SIG-M5 treated with dmso at 0.1 percent for 504 hours (cell line): ENCODE measurements around the gene AHNAK.
"Not testable (repeated sequence)": the region's sequence is repeated elsewhere in the genome, so short reads cannot be mapped to it uniquely, and the experiment has no call there.

Source experiments
- DNase-seq: peaks from one replicate; lab custom pipeline; 2025; ENCODE audit not compliant: unreplicated experiment; lab: John Stamatoyannopoulos, UW

Gene AHNAK

DNA sequence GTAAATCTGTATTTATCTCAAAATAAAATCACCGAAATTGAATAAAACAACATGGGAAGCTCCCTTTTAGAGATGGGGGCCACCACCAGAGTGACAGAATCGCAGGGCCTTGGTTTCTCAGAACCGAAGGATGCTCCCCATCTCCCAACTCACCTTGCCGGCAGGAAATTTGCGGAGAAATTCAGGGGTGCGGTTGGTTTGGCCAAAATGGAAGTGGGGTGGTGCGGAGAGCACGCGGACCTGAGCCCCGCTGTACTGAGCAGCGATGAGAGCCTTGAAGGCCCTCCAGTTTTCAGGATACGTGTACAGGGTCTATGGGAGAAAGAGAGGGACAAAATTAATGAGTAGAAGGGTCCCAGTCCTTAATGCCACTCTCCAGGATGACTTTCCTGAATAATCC, 25.8 kb upstream of the AHNAK start:
- DNase-seq = no peak

DNA sequence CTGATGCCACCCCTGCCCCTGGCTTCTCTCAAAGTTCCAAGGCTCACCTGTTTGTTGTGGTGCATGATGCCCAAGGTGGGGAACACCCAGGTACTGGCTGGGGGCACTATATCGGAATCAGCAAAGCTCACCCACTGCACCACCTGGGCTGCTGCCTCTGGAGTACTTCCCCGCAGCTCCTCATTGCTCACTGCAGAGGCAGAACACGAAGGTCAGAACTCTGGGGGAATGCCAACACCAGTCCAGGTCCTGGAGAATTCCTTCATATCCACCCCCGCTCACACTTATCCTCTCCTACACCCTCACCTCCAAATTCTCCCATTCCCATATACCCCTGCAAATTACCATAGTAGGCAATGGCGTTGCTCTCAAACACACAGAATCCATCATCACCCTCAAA, 24.9 kb upstream of the AHNAK start:
- DNase-seq = not testable (repeated sequence)

DNA sequence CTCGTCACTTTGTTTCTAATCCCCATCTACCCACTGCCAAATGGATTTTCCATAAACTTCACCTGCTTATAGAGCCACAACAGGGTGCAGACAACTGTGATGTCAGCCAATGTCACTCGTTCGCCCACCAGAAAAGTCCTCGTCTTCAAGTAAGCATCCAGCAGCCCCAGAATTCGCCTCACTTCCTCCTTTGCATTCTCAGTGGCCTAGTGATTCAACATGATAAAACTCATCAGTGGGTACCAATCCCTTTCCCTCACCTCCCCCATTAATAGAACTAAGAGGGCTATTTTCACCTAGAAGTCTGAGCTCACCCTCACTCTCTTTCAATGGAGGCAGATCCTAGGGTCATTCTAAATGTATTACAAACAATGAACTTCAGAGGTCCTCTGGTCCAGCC, 24.3 kb upstream of the AHNAK start:
- not testable (repeated sequence) for DNase-seq

DNA sequence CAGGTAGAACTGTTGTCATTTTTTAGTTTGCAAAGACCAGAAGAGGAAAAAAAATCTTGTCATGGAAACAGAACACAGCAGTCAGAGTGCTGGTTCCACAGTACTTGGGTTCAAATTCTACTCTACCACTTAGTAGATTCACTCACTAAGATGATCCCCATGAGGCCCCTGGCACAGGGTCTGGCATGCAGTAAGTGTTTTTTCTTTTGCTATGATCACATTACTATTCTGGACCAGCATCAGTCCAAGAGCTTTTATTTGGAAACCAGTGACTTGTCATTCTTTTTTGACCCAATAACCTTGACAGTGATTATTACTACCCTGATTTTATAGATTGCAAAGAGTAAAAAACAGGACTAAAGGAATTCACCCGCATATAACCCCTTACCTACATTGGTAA, 23.0 kb upstream of the AHNAK start:
- no peak for DNase-seq

DNA sequence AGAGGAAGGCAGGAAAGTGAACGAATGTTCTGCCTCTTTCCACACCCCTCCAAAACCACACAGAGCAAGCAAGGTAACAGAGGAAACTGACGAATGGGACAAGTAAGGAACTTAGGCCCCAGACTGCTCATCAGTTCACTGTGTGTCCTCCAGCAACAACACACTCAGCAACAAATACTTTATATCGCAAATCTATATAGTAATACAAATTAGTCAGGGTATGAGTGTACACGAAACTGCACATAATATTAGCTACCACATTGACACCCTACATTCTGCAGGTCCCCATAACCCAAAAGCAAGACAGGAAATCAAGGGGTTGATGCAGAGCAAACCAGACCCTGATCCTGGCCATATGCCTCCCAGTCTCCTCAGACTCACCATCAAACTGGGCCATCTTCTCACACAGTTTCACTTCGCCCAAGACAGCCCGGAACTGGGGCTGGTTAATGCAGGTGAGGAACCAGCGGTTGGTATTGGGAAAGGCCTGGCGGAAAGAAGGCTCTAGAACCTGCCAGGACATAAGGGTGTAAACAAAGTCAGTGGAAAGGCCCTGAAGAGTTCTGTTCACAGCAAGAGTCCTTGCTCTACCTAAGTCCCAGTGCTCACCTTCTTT, 20.5 kb upstream of the AHNAK start:
- DNase-seq = peak; percentile 34

DNA sequence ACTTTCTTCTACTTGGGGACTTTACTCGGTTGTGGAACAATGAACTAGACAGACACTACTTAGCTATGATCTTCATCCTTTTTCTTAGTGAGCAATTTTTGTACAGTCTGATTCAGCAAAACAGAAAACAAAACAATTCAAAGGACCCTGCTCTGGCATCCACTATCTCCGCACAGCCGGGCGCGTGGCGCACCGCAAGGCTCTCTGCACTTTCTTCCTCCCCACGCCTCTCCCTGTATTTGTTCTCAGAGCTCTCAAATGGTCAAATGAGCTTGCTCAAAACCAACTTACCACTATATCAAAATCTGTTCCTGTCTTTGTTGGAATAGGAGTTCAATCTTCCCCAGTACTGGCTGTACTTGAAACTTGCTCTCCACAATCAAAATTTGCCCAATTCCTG, 19.6 kb upstream of the AHNAK start:
- no peak for DNase-seq

DNA sequence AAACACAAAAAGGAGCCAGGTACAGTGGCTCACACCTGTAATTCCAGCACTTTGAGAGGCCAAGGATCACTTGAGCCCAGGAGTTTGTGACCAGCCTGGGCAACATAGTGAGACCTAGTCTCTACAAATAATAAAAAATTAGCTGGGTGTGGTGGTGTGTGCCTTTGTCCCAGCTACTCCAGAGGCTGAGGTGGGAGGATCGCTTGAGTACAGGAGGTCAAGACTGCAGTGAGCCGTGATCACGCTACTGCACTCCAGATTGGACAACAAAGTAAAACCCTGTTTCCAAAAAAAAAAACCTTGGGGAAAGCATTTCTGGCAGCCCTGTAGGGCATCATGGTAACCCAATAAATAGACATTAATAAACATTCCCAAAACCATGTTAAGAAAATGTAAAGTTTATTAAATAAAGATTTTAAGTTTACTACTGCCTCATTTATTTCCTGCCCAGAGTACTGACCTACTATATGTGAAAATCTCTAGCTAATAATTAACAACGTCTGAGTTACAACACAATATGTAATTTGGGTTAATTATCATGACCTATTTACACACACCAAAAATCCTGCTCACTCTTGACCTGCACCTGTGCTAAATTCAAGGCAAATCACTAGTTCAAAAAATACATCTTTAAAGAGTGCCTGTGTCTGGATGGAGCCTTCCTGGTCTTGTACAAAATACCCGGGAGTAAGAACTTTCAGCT, 18.6 kb upstream of the AHNAK start:
- DNase-seq = no peak

DNA sequence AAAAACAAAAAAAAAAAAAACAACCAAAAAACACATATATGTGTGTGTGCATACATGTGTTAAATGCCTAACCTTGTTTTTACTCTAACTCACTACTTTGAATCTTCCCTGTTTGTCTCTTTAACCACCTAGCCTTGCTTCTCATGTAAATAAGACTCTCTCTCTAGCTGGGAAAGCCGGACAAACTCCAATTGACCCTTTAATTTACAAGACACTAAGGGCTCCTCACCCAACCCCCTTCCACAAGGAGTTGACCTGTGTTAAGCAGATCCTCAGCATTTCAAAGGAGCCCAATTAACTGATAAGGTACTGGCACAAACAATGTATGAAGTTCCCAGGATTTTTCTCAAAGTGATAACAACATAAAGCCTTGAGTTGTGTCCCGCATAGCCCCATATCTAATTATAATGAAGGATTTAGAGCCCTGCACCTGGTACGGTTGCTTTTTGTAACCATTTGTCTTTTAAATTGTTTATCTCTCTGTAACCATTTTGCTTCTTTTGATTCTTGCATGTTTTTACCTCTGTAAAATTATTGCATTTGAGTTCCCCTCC, 15.1 kb upstream of the AHNAK start:
- DNase-seq = not testable (repeated sequence)

DNA sequence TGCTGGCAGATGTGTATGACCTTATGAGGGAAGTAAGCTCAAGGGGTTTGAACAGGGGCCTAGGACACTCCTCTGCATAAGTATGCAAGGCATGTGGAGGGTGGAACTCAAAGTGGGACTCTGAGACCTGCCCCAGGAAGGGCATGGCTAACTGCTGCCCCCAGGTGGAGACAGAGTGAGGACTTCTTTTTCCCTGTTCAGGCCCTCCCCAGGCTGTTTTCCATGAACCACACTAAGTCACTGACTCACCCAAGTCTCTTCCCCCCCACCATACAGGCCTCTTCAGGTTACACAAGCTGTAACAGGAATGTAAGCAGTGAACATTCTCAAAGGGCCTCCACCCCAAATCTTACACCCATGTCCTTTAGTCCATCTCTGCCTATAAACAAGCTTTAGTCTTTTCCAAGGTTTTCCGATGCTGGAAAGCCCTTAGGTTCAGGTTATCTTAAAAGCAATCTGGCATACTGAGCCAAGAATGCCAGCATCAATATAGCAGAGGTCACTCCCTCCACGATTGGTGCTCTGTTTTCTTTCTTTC, 14.0 kb upstream of the AHNAK start:
- DNase-seq = peak; percentile 89

DNA sequence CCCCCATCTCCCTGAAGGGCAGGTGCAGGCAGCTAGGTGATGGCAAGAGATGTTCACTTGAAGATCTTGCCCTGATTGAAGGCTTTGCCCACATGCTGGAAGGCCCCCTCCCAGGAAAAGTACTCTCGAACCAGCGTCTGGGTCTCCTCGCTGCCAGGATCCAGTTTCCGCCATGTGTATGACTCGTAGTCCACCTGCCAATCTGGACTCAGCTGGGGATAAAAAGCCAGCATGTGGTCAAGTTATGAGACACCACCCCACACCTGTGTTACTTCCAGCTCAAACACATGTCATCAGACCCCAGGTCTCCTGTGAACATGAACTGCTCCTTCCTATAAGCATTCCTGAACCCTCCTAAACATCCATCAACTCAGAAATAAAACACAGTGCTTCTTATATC, 13.0 kb upstream of the AHNAK start:
- not testable (repeated sequence) for DNase-seq

DNA sequence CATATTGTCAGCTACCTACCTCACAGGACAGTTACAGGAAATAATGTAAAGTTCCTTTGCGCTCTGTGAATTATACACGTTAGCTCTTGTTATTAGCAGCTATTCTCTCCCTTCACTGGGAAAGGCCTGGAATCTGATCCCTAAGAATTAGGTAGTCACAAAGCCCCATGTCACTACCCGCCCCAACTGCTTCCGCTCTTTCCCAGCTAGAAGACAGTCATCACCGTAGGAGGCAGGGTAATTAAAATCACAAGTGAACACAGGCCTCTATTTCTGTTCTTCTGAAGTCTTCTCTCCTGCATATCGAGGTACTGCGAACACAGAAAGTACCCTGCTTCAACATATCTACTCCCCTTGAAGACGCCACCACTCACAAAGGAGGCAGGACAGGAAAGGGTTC, 12.6 kb upstream of the AHNAK start:
- DNase-seq = no peak

DNA sequence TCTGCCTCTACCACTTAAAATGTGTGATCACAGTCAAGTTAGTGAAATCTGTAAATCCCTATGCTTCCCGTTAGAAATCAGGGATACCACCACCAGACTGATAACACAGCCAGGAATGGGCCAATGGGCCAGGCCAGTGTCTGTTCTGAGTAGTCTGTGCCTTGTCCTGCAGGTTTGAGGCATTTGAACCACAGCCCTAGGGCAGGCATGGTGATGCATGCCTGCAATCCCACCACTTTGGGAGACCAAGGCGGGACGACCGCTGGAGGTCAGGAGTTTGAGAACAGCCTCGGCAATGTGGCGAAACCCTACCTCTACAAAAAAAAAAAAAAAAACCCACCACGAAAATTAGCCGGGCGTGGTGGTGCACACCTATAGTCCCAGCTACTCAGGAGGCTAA, 12.1 kb upstream of the AHNAK start:
- no peak for DNase-seq

DNA sequence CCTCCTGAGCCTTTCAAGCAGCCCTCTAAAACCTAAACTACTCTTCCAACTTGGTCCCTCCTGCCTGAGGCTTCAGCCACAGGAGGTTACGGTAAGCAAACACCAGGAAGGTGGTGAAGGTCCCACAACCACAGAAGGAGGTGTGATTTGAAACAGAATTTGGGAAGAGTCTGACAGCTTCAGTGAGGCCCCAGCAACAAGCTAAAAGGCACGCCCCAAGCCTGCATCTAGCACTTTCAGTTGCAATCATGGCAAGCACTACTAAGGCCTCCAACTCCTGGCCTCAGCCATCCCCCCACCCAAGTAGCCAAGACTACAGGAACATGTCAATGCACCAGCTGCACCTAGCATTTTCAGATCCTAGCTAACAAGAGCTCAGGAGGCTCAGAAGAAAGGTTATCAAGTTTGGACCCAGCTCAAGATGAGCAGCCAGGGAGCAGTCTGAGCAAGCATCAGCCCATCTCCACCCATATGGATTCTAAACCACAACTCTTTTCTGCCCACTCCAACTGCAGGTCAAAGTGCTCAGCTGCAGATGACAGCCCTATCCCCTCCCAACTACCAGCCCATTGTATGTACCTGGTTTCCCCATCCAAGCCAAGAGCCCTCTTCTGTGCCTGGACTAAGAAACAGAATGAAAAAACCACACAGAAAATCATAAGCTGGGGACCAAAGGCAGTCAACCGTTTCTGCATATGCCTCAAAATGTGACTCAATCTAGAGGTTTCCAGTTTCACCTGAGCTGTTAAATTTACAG, 10.4 kb upstream of the AHNAK start:
- peak; percentile 35 for DNase-seq

DNA sequence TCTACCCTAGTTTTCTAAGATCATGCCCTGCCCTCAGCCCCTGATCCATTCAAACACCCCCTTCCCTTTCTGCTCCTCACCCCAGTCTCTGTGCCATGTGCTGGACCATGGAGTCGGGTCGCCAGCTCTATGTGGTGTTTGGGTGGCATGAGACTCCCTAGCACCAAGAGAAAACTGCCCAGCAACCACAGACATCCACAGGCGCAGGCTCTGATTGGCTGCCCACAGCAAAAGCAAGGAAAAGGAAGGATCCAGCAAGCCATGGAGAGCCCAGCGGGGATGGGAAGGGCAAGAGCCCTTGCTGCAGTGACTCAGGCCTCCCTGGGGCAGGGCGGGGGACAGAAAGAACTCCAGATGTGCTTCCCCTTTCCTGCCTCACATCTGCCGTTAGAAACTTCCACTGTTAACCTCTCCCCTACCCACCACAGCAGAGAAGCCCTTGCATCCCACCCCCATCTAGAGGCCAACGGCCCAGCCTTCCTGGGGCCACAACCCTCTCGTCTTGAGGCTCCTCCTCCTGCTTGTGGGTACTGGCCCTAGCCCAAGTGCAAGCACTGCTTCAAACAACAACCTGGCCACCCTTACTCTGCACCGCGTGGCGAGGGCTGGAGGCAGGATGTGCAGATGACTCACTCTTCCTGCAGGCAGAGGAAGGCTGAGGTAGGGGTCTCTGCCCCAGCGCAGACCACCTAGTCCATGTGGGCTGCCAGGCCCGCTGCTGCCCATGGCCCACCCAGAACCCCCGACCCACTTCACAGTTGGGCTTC, 9.7 kb upstream of the AHNAK start:
- DNase-seq = peak; percentile 94

DNA sequence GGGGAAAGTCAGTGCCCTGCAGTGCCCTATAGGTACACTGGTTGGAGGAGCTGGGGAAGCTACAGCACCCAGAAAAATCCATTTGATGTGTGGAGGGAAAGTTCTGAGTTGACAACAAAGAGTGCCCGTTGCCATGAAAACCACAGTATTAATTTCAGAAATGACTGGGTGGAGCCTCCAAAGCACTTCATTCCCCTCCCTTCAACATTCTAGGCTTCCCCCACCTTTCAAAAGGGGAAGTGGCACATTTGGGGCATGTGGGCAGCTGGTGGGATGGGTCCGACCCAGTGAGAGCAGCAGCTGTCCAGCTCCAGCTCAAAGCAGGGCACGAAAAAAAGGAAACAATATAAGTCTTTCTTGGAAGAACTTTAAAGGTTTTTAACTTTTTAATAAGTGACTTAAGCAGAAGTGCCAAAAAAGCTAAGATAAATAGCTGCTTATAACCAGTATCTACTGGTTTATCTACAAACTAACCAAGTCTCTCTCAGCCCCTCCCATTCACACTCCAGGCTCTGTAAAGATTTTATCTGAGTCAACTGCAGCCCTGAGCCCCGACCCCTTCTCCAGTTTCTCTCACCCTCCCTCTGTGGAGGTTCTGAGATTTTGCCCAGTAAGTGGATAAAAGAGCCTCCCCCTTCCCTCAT, 9.0 kb upstream of the AHNAK start:
- peak; percentile 81 for DNase-seq

DNA sequence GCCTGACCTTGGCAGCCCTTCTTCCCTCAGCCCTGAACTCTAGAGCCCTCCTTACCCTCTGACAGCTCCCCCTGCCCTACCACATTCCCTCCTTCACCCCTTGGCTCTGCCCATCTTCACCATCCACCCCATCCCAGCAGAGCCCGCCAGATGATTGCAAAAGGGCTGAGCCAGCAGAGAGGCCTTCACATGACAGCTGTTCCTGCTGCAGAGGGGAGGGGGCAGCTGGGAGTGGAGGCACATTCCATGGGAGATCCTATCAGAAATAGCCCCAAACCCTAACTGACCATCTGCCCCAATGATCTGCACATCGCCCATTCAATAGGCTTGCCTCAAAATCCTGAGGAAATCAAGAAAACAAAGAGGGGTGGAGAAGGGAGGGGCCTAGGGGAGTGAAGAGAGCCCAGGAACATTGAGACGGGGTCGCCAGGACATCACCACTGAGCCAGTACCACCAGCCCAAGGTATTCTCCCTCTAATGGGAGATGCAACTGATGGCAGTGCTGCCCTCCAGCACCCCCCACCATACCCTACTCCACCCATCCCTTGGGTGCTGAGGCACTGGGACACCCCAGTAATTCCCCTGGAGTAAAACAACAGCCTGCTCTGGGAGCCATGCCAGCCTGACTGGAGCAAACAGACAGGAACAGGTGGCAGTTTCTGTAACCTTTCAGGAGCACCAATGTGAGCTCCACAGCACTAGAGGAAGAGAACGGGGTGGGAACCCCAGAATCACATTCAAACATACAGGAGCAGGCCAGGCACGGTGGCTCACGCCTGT, 8.0 kb upstream of the AHNAK start:
- DNase-seq = no peak

DNA sequence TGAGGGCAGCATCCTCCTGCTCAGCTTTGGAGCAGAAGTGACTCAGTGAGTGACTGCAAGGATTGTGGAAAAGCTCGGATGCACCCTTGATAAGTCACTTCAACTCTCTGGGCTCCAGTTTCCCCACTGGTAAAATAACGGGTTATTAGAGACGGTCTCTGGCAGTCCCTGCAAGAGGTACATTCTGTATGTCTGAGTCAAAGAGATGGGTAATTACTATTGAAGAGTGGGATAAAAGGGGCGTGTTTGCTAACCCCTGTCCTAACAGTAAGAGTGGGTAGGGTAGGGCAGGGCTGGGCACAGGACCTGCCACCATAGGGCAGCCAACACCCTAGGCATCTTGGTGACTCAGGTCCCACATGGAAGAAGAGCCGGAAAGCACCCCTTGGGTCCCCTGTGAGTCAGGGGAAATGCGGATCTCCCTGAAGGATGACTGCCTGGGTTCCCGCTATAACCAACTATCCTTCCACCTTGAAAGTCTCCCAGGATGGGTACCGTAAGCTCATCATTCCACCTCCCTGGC, 7.3 kb upstream of the AHNAK start:
- no peak for DNase-seq

DNA sequence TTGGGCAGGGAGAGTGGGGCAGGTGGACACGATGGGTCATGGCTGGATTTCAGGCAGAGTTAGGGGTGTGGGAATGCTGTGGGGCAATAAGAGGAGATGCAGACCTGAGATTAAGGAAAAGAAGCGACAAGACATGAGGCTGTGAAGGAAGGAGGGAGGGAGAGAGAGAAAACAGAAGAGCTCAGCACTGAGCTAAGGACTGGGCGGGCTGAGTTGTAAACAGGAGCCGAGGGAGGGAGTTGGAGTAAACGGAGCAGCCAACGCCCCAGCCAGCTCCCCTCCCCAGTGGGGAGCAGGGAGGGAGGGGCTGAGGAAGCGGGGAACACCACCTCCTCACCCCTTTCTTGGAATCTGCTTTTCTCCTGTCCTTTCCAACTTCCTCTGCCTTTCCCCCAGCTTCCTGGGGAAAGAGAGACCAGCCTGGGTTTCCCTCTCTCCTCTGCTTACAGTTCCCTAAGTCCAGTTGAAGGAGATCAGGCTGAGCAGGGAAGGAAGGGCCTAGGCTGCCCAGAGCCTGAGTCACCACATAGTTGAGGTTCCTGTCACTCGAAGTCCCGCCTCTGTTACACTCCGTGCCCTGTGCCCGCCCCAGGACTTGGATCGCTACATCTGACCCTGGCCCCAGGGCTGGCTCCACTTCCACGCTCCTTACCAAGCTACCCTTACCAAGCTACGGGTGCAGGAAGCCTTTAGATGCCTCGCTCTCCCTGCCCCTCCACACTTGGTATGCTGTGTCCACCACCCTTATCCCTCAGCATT, 6.7 kb upstream of the AHNAK start:
- DNase-seq = peak; percentile 78
